Activated CD8-positive, alpha-beta memory T cell treated with anti-CD3 and anti-CD28 coated beads, Interleukin-2, amount 50 U/mL, for 24 hours (primary cell): Measurements from ENCODE around the gene MATN1.

ENCODE experiments used
- DNase-seq: peaks from one replicate; pipeline ENCODE4 v3.0.0-alpha.2; 2020; ENCODE audit errors: extremely low read depth

The MATN1 gene

DNA sequence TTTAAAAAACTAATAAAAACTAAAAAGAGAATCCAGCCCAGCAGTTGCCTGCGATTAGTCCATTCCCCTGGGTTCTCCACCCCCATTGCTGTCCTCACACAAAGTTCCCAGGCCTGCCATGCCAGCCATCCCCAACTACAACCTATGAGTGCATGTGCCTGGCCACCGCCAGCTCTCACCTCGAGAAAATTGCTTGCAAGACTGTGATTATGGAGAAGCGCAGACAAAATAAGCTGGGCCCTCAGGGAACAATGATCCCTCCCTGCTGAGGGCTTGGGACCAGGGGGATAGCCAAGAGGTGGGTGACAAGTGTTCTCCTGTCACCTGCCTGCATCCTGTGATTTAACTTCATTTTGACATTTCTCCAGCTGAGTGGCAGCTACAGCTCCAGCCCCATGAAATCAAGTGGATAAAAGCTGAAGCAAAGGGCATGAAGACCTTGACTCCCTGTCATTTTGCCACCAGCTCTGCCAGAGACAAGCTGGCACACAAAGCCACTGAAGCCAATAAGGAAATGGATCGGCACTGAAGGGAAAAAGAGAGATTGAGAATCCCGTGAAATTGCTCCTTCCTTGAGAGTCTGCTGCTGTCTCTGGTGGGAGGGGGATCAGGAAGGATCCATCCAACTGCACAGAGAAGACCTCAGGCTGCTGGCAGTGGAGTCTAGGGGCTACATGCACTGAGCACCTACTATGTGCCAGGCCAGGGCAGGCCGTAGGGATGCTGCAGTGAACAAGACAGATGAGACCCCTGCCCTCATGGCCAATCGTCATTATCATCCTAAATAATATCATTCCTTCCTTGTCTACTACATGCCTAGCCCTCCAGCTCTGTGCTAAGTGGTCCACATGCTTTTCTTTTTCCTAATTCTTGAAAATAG is 40.7 kb downstream of the MATN1 start:
- DNase-seq = no peak

- no peak for DNase-seq
These were observed 41.6 kb downstream of the MATN1 start for GRCh38 chr1:30681782-30682181.

- DNase-seq = no peak
These were observed 42.5 kb downstream of the MATN1 start for GRCh38 chr1:30680879-30681278.

GRCh38 chr1:30680429-30680828 is 43.0 kb downstream of the MATN1 start:
- no peak for DNase-seq

- DNase-seq = no peak
These were observed 43.4 kb downstream of the MATN1 start for GRCh38 chr1:30679976-30680305.

DNA sequence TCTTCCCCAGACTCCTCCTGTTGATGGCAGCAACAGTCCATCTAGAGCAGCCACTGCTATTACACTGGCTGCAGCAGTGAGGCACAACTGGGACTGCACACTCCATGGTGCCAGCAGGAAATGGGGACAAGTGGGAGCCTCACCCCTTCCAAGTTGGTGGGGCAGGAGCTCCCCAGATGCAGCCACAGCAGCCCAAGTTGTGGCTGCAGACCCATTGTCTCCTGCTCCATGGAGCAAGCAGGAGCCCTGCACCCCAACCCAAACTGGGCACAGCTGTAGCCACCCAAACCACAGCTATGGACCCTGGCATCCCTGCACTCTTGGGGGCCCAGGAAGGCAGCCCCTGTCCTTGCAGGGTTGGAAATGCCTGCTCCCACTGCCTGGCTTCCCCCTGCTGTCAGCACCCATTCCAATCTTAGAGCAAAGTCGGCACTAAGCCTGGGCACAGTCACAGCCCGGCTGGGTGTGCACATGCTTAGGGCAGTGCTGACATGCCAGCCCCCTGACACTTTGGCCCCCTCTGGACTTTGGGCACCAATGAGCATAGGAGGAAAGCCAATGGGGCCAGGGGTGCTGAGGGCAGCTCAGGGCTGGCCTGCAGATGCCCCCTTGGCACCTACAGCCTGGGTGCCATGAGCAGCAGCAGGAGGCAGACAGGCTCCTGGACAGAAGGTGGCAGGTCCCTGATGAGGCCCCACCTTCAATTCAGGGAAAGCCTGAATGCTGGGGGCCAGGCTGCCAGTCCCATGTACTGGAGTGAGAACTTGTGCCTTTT is 44.0 kb downstream of the MATN1 start:
- DNase-seq = no peak

DNA sequence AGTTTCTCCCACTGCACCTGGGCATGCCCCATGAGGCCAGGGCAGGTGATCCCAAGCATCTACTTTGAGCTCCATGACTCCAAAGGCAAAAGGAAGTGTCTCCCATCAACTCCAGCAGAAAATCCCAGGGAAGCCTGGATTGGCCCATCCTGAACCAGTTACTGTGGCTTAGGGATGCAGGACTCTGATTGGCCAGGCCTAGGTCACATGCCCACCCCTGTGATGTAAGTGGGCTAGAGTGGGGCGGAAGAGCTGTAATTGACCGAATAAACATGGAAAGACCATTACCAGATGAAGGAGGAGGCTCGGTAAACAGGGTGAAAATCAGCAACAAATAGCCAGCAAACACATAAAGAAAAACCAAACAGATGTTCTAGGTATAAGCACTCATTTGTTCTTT is 45.2 kb downstream of the MATN1 start:
- DNase-seq = no peak

- no peak for DNase-seq
These were observed 45.9 kb downstream of the MATN1 start for GRCh38 chr1:30677471-30677870.

DNA sequence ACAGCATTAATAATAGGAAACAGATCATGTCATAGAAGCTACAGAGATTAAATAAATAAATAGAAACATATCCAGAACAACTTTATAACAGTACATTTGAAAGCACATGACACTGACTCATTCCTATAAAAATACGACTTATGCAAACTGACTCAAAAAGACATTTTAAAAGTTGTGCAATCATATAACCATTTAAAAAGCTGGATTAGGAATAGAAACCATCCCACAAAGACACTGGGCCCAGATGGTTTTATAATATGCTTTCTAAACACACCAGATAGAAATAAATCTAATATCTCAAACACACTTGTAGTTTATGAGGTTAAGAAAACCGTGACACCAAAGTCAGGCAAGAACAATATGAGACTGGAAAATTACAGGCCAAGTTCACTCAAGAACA is 47.6 kb downstream of the MATN1 start:
- DNase-seq = no peak

DNA sequence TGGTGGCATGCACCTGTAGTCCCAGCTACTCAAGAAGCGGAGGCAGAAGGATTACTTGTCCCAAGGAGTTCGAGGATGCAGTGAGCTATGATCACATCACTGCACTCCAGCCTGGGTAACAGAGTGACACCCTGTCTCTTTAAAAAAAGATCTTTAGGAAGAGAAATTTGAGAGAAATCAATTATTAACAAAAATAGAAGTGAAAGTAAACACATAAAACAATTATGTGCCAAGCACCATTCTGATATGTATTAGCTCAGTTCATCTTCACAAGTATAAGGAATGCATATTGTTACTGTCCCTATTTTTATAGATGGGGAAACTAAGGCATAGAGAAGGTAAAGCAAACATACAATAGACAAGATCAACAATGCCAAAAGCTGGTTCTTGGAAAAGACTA is 48.1 kb downstream of the MATN1 start:
- DNase-seq = no peak

DNA sequence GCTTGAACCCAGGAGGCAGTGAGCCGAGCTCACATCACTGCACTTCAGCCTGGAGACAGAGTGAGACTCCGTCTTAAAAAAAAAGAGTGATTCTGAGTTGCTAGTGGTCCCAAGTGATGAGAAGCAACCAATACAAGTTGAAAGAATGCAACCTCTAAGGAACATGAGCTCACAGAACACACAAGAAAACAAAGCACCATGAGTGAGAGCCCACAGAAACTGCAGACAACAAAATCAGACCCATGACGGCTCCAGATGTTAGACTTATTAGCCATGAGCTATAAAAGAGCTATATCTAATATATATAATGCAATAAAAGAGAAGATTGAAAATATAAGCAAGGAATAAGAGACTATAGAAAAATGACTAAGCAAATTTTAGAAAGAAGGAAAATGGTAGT is 50.0 kb downstream of the MATN1 start:
- DNase-seq = no peak

DNA sequence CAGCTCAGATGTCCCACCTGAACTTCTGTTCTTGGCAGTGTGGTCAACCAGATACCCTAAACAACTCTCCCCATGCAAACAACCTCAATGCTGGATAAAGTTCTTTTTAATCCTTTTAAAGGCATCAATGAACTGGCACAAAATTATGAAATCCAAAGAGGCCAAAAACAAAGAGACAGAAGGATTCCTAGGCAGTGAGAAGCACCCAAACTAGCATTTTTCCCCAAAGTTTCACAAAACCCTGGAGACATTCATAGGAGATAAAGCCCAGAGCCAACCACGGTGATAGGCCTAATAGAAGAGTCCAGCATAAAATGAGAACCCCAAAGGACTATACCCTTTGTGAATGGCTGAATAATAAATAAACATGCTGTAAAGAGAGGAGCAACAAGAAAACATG is 50.7 kb downstream of the MATN1 start:
- no peak for DNase-seq

DNA sequence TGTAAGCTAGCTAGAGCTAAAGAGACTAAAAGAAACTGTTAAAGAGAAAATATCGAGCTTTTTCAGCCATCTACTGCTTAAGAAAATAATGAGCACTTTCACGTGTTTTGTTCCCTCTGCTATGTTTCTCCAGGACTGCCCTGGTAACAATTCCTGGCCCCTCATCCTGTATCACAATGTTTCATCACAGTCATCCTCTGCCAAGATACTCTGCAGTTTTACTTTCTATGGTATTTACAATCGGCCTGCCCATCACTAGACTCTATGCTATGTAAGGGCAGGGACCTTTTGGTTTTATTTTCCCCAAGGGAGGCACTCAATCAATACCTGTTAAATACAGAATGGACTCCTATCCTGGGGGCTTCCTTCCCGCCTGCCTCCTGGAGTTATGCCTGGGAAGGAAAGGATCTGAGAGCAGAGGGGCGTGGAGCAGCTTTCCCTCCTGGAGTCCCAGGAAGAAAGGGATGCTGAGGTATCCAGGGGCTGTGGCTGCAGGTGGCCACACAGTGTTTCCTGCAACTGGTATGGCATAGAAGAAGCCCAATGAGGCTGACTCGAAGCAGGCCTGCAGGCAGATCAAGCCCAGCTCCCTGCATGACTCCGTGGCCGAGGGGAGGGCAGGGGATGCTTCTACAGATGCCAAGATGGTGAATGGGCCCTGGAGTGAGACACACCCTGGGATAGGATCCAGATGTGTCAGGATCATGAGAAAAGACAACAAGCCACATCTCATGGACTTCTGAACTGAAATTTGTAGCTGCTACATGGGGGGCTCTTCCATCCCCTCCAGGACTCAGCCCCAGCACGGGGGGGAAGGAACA is 52.9 kb downstream of the MATN1 start:
- DNase-seq = no peak

DNA sequence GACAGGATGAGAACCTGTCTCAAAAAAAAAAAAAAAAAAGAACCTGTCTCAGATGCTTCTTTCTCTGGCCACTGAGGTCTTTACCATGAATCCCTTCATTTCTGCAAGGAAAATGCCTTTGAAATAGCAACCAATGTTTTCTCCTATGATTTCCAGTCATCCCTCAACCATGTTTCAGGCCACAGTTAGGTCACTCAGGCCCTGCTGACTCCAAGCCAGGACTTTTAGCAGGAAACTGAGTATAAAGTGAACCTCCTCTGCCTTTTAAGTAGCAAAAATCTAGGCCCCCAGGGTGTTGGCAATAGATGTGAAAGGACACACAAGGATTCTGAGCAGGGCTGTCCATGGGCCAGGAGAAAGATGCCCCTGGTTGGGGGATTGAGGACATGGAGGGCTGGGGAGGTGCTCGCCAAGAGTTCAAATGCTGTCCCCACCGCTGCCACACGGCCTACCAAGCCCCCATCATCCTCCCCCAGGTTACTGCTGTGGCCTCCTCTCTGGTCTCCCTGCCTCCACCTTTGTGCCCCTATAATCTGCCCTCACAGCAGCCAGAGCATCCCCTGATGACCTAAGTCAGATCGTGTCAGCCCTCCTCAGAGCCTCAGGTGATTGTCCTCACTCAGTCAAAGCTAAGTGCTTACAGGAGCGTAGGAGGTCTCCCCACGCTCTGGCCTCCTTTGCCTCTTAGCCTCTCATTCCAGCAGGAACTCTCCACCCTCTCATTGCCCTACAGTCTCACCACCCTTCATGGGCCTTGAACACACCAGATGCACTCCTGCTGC is 54.6 kb downstream of the MATN1 start:
- DNase-seq = no peak

- DNase-seq = no peak
These were observed 55.4 kb downstream of the MATN1 start for GRCh38 chr1:30668024-30668423.

- DNase-seq = no peak
These were observed 56.6 kb downstream of the MATN1 start for GRCh38 chr1:30666756-30667273.

DNA sequence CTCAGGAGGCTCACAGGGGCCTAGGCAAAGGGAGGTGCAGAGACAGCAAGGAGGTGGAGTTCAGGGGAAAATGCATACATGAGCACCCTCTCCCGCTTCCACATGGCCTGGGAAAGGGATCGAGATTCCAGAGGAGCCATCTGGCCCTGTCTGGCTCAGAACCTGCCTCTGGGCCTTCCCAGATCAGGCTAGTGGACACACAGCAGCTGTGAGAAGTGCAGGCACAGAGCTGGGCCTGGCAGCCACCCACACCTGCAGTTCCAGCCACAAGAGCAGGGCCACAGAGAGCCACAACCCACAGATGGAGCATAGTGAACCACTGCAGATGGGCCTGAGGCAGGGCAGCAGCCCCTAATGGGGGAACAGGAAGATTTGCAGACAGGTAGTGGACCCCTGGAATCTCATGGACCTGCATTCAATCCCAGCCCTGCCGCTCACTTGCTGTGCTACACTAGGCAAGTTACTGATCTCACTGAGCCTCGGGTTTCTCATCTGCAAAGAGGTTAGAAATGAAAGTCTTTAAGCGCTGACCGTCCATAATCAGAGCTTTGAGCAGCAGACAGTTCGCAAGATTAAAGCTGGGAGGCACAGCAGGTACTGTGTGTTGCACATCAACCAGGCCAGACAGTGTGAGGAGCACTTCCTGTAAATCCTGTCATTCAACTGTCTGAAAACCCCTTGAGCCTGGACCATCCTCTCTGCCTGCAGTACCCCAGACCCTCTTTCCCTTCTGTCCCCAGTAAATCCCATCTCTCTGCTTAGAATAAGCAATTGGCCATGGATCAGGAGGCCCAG is 58.0 kb downstream of the MATN1 start:
- DNase-seq = no peak

GRCh38 chr1:30664103-30664755 is 59.2 kb downstream of the MATN1 start:
- no peak for DNase-seq

- no peak for DNase-seq
These were observed 59.7 kb downstream of the MATN1 start for GRCh38 chr1:30663596-30664091.
